ENCODE measurements around the gene SPATA13. TPM values are rescaled to one million over a fixed set of nuclear protein-coding genes. Genes with fewer than 3 reads are reported as not detected.

SPATA13 gene
- total and polyA plus RNA-seq, 10 donors, result 12.0 to 185 (median 125) TPM

- Histone ChIP-seq H3K4me3 (peak overlapping the region; percentile 22 to 69 (median 42)), H3K9me3 (no peaks in the 10 kb centered on the region), H3K4me1 (peaks cover 64 to 100% (median 96%) of the 10 kb centered on the region in 6 donors), H3K27me3 (replicated peaks in 1 of 7) (no peaks in the 10 kb centered on the region), H3K36me3 (no peaks in the 10 kb centered on the region), H3K27ac (peak overlapping the region; percentile 80 to 96 (median 93))
- intact Hi-C loops (cut with DNase I; ENCODE audit: low total_unique reads), result no loop called here
- 0 to 4% (median 2%) methylated on average over 1 of the region's 1 CpG for WGBS, 5 donors
- TF ChIP-seq POLR2A (IDR thresholded peaks at IDR 0.05), result no peak
- no peak for DNase-seq
Measured at GRCh38 chr13:24271231-24271600, 110.7 kb downstream of the SPATA13 start.

- Histone ChIP-seq H3K27me3 (replicated peaks in 1 of 7) (no peaks in the 10 kb centered on the region), H3K4me3 (peak overlapping the region; percentile 22 to 69 (median 42)), H3K36me3 (no peaks in the 10 kb centered on the region), H3K4me1 (peaks cover 64 to 100% (median 97%) of the 10 kb centered on the region in 6 donors), H3K9me3 (no peaks in the 10 kb centered on the region), H3K27ac (peak overlapping the region; percentile 80 to 96 (median 93))
- intact Hi-C loops (cut with DNase I; ENCODE audit: low total_unique reads), result no loop called here
- TF ChIP-seq POLR2AphosphoS5 (IDR thresholded peaks at IDR 0.05) (peak; percentile 93 to 95 (median 94)), POLR2A (IDR thresholded peaks at IDR 0.05) (peak in 1 of 3 donors; percentile 56), CTCF (IDR thresholded peaks at IDR 0.05 in 8 of 11, conservative IDR thresholded peaks at IDR 0.05 in 3 of 11) (no peak)
- WGBS, 5 donors, result 4 to 7% (median 5%) methylated on average over 18 to 25 of the region's 25 CpGs
- peak; percentile 93 for DNase-seq
Measured at GRCh38 chr13:24271601-24272451, 111.3 kb downstream of the SPATA13 start.

DNA sequence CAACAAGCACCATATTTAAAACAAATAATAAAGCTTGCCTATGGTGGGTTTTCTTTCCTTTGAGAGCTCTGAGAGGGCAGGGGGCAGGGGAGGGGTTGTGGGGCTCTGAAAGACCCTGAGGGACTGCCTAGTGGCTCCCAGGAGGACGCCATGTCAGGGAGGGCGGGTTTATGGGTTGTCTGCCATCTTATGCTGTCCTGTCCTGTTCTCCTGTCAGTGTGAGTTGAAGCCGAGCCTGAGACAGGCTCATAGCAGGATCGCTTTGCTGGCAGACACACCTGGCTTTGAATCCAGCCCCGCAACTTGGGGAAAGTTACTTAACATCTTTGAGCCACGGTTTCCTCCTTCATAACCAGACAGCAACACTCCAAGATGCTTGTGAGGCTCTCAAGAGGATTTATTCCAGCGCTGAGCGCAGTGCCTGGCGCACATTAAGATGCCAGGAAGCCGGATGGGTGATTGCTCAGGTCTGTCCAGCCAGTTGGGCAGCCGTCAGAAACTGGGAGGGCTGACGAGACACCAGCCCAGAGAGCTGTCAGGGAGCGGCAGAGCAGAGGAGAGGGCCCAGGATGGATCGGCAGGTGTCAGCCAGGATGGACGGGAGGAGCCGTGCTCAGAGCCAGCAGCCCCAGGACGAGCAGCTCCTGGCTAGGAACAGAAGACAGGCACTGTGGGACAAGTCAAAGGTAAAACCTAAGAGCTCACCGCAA lies 112.1 kb downstream of the SPATA13 start:
- DNase-seq, result peak; percentile 84
- H3K27ac ChIP-seq, result peak overlapping the region; percentile 80 to 96 (median 93)
- TF ChIP-seq CTCF (IDR thresholded peaks at IDR 0.05 in 8 of 11, conservative IDR thresholded peaks at IDR 0.05 in 3 of 11), result no peak
- no peak for TF ChIP-seq POLR2A (IDR thresholded peaks at IDR 0.05)
- peak; percentile 61 to 66 (median 63) for TF ChIP-seq POLR2AphosphoS5 (IDR thresholded peaks at IDR 0.05)
- H3K36me3 ChIP-seq, result no peaks in the 10 kb centered on the region
- peaks cover 60 to 100% (median 95%) of the 10 kb centered on the region in 6 donors for H3K4me1 ChIP-seq
- WGBS, 5 donors, result 57 to 67% (median 62%) methylated on average over 14 to 18 of the region's 18 CpGs
- no peaks in the 10 kb centered on the region for H3K9me3 ChIP-seq
- intact Hi-C loops (cut with DNase I; ENCODE audit: low total_unique reads), result no loop called here
- peak overlapping the region; percentile 22 to 69 (median 42) for H3K4me3 ChIP-seq
- no peaks in the 10 kb centered on the region for H3K27me3 ChIP-seq (replicated peaks in 1 of 7)

GRCh38 chr13:24273926-24274325 lies 113.4 kb downstream of the SPATA13 start:
- intact Hi-C loops (cut with DNase I; ENCODE audit: low total_unique reads), result no loop called here
- 73 to 88% (median 78%) methylated on average over 7 of the region's 7 CpGs for WGBS, 5 donors
- Histone ChIP-seq H3K4me3 (peak overlapping the region in 7 of 8 donors; percentile 0 to 69 (median 38)), H3K4me1 (peaks cover 62 to 100% (median 93%) of the 10 kb centered on the region in 6 donors), H3K27me3 (replicated peaks in 1 of 7) (no peaks in the 10 kb centered on the region), H3K36me3 (peaks cover 0 to 5% (median 0%) of the 10 kb centered on the region in 6 donors), H3K9me3 (no peaks in the 10 kb centered on the region), H3K27ac (peak overlapping the region; percentile 30 to 96 (median 93))
- TF ChIP-seq POLR2AphosphoS5 (IDR thresholded peaks at IDR 0.05) (no peak), CTCF (IDR thresholded peaks at IDR 0.05 in 8 of 11, conservative IDR thresholded peaks at IDR 0.05 in 3 of 11) (no peak), POLR2A (IDR thresholded peaks at IDR 0.05) (no peak)
- DNase-seq, result no peak
